SHP77 (cell line): ENCODE measurements around the gene OSBPL5.

Experiments
- DNase-seq, 2 experiments: peaks; one replicate each; lab custom pipeline; 2025; lab: John Stamatoyannopoulos, UW

Gene OSBPL5

GRCh38 chr11:3133261-3134217 lies 31.6 kb downstream of the OSBPL5 start:
- no peak for DNase-seq

GRCh38 chr11:3132831-3133260 lies 32.3 kb downstream of the OSBPL5 start:
- DNase-seq, result no peak

- no peak for DNase-seq
These were observed 32.8 kb downstream of the OSBPL5 start for GRCh38 chr11:3132271-3132781.

DNA sequence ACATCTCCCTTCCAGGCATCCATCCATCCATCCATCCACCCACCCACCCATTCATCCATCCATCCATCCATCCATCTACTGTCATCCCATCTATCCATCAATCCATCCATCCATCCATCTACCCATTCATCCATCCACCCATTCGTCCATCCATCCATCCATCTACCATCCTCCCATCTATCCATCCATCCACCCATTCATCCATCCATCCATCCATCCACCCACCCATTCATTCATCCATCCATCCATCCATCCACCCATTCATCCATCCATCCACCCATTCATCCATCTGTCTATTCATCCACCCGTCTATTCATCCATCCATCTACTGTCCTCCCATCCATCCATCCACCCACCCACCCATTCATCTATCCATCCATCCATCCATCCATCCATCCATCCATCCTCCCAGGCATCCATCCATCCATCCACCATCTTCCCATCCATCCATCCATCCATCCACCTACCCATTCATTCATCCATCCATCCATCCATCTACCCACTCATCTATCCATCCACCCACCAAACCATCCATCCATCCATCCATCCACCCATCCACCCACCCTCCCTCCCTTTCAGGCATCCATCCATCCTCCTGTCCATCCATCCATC lies 33.7 kb downstream of the OSBPL5 start:
- no peak for DNase-seq

DNA sequence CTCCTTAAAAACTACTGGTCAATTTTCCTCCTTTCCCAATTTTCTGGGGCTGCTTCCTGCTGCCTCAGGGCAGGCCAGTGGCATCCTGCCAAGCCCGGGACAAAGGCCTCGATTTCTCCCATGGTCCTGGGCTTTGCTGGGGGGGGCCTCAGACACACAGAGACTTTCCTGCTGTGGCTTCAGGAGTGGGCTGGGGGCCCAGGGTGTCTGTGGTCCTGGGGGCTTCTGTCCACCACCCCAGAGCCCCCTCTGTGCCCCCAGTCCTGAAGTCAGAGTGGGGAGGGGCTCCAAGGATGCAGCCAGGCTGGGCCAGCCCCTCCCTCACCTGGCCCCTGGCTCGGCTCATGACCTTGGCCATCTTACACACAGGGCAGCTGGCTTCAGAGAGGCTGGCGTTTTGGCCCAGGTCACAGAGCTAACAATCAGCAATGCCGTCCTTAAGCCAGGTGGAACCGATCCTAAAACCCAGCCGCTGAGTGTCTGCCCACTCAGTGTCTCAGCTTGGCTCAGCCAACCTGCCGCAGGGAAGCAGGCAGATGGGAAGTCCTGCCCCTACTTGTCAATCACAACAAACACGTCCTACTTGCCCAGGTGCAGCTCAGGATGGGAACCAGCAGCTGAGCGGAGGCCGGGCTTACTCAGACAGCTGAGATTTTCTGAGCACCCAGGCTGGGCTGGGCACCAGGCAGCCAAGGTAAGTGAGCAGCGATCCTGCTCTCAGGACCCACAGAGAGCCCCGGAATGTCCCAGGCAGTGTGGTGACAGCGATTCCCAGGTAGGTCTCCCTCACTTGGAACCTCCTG lies 34.6 kb downstream of the OSBPL5 start:
- peak; percentile 7 to 11 for DNase-seq

DNA sequence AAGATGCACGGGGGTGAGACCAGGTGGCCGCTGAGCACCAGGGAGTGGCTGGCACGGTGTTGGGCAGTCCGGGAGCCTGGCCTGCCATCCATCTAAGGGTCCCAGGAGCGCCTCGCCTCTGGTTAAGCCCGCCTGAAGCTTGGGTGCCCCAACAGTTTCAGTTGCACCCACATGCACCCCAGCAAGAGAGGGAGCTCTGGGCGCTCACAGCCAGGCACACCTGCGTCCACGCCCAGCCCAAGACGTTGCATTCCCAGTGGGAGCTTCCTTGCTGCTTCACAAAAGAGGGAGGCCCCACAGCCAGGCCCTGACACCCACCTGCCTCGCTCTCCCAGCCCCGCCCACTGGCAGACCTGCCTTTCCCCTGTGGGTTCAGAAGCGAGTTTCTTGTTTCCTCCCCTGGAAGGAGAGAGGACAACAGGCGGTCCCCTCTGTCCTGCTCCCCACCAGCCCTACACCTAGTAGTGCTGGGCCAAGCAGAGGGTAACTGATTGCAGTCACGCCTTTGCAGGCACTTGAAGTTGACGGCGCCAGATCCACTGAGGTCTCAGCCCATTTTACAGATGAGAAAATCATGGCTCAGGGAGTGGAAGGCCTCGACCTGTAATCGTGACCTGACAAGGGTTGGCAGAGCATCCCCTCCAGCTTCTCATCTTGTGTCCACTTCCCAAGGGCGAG lies 35.4 kb downstream of the OSBPL5 start:
- DNase-seq, result no peak

DNA sequence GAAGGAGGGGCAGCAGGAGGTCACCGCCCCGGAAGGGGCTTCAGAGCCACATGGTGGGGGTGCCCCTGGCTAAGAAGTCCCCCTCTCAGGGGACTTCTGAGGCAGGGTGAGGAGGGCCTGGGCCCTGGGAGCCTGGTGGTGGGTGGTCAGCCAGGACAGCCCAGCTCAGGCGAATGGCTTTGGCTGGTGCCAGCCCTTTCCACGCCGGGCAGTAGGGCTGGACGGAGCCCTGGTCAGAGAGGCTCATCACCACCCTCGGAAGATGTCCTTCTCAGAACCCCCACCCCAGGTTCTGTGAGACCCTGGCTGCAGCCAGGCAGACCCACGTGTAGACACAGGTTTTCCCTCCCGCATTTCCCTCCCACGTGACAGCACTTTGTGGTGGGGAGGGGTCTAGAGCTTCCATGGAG lies 35.9 kb downstream of the OSBPL5 start:
- DNase-seq, result no peak

DNA sequence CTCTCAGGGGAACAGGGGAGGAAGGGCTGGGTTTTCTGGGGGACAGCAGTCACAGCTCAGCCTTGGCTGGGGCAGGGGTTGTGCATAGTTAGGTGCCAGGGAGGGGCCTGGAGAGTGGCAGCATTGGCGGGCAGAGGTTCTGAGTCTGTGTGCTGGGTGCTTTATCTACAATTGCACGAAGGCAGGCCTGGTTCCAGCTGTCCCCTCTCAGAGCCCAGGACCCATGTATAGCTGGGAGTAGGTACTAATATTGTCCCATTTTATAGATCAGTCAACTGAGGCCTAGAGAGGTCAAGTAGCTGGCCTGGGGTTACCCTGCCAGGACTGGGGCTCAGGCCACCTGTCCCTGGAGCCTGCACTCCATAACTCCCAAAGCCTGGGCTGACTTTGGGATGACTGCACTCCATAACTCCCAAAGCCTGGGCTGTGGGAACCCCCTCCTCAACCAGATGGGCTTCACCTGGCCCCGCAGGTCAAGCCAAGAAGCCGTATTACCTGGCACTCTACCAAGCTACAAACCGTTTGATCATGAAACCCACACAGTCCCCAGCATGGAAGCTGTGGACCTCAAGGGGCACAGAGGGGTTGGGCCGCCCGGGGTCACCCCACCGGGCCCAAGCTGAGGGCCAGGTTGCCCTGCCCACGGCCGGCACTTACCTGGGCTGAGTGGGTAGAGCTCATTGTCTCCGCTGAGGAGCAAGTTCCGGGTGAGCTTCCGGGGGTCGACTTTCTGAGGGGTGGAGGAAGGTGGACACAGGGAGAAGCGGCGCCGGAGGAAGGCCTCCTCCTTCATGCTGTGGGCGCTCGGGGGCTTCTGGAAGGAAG lies 36.5 kb downstream of the OSBPL5 start:
- DNase-seq, result no peak

- DNase-seq, result no peak
These were observed 37.3 kb downstream of the OSBPL5 start for GRCh38 chr11:3127706-3128355.

DNA sequence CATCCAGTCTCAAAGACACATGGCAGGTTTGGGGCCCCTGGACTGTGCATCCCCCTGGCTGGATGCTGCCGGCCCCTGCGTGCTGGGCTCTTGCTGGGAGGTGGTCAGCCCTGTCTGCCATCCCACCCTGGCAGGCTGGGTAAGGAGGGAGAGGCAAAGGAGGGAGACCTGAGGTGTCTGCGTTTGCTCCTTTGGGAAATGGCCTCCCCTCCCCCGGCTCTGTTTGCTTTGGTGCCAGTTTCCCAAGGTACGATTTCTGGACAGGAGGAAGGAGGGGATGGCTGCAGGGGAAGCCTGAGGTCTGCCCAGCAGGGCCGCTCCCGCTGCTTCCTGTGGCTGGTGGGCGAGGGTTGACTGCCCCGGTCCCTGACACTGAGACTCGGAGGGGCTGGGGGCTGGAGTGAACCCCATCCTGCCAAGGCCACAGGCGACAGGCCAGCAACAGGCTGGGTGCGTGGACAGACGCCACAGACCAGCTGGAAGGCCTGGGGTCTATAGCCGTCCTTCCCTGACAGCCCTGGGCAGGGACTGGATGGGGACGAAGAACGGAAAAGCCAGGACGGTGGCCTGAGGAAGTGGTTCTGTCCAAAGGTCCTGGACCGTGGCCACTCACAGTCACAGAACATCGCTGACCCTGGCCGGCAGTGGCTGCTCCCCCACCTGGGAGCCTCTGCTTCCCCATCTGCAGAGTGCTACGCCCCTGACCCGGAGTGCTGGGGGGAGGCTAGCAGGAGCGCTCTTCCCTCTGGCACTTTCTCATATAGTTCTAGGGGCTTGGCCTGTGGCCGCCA lies 38.0 kb downstream of the OSBPL5 start:
- no peak for DNase-seq

DNA sequence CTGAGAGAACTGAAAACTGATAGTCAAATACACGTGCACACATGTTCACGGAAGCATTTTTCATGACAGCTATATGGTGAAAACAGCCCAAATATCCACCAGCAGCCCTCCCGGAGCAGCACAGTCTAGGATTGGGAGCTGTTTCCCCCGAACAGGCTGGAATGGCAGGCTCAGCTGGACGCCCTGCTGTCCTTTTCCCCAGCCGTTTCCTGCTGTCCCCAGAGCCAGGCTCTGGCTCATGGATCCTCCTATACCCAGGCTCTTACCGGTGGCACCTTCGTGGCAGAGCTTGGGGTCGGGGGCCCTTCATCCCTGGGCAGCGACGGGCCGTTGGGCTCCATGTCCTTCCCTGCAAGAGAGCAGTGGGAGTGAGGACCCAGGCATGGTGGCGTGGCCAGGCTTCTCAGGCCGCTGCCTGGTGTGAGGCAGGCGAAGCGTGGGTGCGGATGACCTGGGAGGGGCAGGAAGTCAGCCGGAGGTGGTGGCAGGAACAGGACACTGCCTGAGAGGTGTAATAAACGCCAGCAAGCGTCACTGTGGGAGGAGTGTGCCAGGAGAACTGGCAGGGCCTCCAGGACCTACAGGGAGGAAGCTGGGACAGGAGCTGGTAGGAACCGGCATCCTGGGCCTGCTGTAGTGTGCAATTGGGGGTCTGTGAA lies 38.8 kb downstream of the OSBPL5 start:
- DNase-seq, result peak; percentile 3 to 40

- DNase-seq, result no peak
These were observed 40.3 kb downstream of the OSBPL5 start for GRCh38 chr11:3124821-3125220.

DNA sequence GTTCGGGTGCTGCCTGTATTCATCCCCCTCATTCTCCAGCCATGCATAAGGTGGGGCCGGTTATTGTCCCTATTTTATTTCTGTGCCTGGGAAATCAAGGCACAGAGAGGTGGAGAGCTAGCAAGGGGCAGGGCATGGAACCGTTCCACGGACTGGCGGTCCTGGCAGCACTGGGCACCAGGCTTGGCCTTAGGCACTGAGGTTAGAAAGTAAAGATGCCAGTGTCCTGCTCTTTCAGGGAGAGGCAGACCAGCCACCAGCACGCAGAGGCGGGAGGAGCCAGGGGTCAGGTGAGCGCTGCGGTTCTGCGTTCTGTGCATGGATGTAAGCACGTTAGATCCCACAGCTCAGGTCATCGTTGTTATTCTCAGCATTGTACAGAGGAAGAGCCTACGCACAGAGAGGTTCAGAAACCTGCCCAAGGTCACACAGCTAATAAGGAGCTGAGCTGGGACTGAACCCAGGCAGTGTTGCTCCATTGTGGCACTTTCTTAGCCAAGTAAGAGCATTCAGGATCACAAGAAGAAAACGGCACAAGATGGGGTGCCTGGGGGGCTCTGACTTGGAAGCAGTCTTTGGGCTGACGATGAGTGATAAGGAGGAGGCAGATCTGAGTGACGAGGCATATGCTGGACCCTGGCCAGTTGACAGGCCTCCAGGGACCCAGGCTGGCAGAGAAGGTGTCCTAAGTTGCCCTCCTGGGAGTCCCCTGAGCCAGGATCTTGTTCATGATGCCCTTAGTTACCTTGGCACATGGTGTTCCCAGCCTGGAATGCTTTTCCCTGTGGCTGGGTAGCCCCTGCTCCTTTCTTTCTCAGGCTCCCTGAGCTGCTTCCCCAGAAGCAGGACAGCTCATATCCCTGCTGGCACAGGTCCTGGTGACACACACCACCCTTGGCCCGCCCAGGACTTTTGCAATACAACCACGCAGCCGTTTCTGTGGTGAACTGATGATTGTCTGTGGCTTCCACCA lies 41.1 kb downstream of the OSBPL5 start:
- no peak for DNase-seq

- DNase-seq, result peak; percentile 43 to 54
These were observed 41.8 kb downstream of the OSBPL5 start for GRCh38 chr11:3123305-3123704.

GRCh38 chr11:3122775-3123201 lies 42.3 kb downstream of the OSBPL5 start:
- no peak for DNase-seq

DNA sequence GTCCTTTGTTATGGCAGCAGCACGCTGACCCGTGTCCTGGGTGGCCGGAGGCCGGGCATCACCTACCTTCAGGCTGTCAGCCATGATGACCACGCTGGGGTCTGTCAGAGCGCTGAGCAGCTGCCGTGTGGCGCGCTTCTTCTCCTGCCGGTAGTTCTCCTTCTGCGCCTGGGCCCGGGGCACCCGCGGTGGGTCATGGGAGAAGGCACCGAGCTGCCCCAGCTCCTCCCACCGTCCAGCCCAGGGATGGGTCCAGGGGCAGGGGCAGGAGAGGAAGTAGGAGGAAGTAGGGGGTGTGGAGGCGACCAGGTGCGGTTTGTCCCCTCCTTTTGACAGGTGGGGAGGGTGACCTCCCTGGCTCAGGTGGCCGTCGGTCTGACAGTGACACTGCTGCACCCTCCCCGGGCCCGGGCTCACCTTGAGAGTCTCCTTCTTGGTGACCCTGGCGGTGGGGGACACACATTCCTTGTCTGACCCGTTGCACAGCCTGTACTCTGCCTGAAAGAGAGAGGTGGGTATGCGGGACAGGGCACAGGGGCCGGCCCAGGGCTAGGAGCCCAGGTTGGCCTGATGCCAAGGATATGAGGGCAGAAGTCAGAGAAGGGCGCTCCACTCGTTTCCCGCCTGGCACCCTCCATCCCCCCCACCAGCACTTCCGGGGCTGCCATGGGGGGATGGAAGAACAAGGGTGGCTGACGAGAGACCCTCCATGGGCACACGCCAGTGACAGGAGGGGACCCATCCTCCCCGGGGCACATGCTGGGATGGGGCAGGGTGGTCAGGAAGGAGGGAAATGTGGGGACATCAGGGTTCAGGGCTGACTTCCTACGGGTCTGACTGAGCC lies 43.0 kb downstream of the OSBPL5 start:
- peak; percentile 22 to 39 for DNase-seq

DNA sequence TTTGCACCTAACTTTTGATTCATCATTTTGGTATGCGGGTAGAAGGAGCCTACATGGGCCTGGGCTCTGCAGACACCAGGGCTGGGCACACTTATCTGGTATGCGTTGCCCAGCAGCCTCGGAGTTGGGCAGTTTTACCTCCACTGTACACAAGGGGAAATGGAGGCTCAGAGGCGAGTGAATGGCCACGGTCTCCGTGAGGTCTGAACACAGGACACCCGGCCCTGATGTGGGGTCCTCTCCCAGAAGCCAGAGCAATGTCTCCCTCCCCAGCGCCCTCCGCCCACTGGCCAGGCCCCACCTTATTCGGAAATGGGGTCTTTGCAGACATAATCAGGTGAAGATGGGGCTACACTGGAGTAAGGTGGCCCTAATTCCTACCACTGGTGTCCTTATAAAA lies 43.7 kb downstream of the OSBPL5 start:
- no peak for DNase-seq
